Activated T-helper 17 cell treated with anti-CD3 and anti-CD28 coated beads, Interleukin-2, amount 50 U/mL, for 72 hours (primary cell): ENCODE results near the gene SCAI. TPM values are rescaled to one million over a fixed set of nuclear protein-coding genes. Genes with fewer than 3 reads are reported as not detected.
A peak's percentile ranks its signal among the peaks of the same experiment; 100 is the strongest.
"Not testable (repeated sequence)": the region's sequence is repeated elsewhere in the genome, so short reads cannot be mapped to it uniquely, and the experiment has no call there.

Experiments
- ATAC-seq: fragments of 150-1000 bp; cut with Tn5 transposase; replicated peaks from 2 replicates; pipeline ENCODE4 v1.10.0; 2021; ENCODE audit warnings: mild to moderate bottlenecking, moderate library complexity
- H3K27ac Mint-ChIP-seq: one replicate; pipeline ENCODE4 v1.8.0; 2022; ENCODE audit warnings: mixed read lengths
- H3K27me3 Mint-ChIP-seq: one replicate; pipeline ENCODE4 v1.8.0; 2022; ENCODE audit warnings: mixed read lengths
- H3K36me3 Mint-ChIP-seq: one replicate; pipeline ENCODE4 v1.8.0; 2022; ENCODE audit warnings: low read depth, mild to moderate bottlenecking, mixed read lengths
- H3K4me1 Mint-ChIP-seq: one replicate; pipeline ENCODE4 v1.8.0; 2022; ENCODE audit warnings: mixed read lengths
- H3K4me3 Mint-ChIP-seq: one replicate; pipeline ENCODE4 v1.8.0; 2022; ENCODE audit warnings: mild to moderate bottlenecking, mixed read lengths
- H3K9me3 Mint-ChIP-seq: one replicate; pipeline ENCODE4 v1.8.0; 2022; ENCODE audit warnings: mixed read lengths
- total RNA-seq, 2 donors: library from RNA; stranded (reverse); gene quantifications; one replicate each; pipeline ENCODE4 v1.2.3, GENCODE V29; 2022

Gene SCAI
- total RNA-seq, 2 donors from 2014 or later, result 9.7 to 16.1 TPM

- H3K9me3 Mint-ChIP-seq, result no peaks in the 10 kb centered on the region
- H3K27ac Mint-ChIP-seq, result no peak overlapping the region
- peaks cover 13% of the 10 kb centered on the region for H3K4me1 Mint-ChIP-seq
- no peak for ATAC-seq
- H3K27me3 Mint-ChIP-seq, result no peaks in the 10 kb centered on the region
- H3K4me3 Mint-ChIP-seq, result no peak overlapping the region
- peaks cover under 1% of the 10 kb centered on the region for H3K36me3 Mint-ChIP-seq
These were observed 6.1 kb downstream of the SCAI start for GRCh38 chr9:125137200-125137599.

GRCh38 chr9:125134976-125135375 is 8.4 kb downstream of the SCAI start:
- Mint-ChIP-seq H3K4me3 (no peak overlapping the region), H3K27me3 (no peaks in the 10 kb centered on the region), H3K9me3 (no peaks in the 10 kb centered on the region), H3K27ac (no peak overlapping the region), H3K36me3 (no peaks in the 10 kb centered on the region), H3K4me1 (peaks cover 13% of the 10 kb centered on the region)
- no peak for ATAC-seq

DNA sequence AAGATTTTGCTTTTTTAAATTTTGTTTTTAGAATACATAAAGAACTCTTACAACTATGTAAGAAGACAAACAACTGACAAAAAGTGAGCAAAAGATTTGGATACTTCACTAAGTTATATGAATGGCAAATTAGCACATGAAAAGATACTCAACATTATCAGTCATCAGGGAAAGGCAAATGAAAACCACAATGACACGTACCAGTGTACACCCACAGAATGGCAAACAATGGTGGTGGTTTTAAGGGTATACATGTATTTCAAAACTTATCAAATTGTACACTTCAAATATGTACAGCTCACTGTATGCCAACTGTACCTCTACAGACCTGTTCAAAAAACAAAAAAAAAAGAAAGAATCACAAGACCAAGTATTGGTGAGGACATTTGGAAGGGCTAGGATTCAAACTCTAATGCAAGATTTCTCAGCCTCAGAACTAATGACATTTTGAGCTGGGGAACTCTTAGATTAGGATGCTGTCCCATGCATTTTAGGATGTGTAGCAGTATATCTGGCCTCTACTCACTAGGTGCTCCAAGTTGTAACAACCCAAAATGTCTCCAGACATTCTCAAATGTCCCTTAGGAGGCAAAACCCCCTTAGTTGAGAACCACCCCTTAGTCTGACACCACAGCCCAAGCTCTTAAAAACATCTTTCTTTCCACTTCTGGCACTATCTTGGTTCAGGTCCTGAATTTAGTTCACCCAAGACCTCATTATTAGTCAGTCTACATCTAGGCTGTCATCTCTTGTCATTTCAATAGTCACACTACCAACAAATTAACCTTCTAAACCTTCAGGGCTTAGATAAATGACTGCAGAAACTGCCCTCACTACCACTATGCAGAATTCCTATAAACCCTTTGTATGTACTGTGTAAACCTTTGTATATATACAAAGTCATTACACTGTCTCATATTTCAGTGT is 9.7 kb downstream of the SCAI start:
- H3K27me3 Mint-ChIP-seq, result no peaks in the 10 kb centered on the region
- H3K9me3 Mint-ChIP-seq, result no peaks in the 10 kb centered on the region
- no peaks in the 10 kb centered on the region for H3K36me3 Mint-ChIP-seq
- peaks cover 13% of the 10 kb centered on the region for H3K4me1 Mint-ChIP-seq
- peak; percentile 89 for ATAC-seq
- H3K4me3 Mint-ChIP-seq, result peak overlapping the region; percentile 46
- H3K27ac Mint-ChIP-seq, result peak overlapping the region; percentile 84

GRCh38 chr9:125131778-125132177 is 11.6 kb downstream of the SCAI start:
- Mint-ChIP-seq H3K36me3 (no peaks in the 10 kb centered on the region), H3K27me3 (no peaks in the 10 kb centered on the region), H3K4me3 (no peak overlapping the region), H3K4me1 (peaks cover 17% of the 10 kb centered on the region), H3K27ac (no peak overlapping the region), H3K9me3 (no peaks in the 10 kb centered on the region)
- no peak for ATAC-seq

- Mint-ChIP-seq H3K27me3 (no peaks in the 10 kb centered on the region), H3K9me3 (no peaks in the 10 kb centered on the region), H3K36me3 (no peaks in the 10 kb centered on the region), H3K4me1 (peaks cover 19% of the 10 kb centered on the region), H3K4me3 (peak overlapping the region; percentile 66), H3K27ac (peak overlapping the region; percentile 94)
- ATAC-seq, result peak; percentile 98
These were observed 17.1 kb downstream of the SCAI start for GRCh38 chr9:125126019-125126746.

DNA sequence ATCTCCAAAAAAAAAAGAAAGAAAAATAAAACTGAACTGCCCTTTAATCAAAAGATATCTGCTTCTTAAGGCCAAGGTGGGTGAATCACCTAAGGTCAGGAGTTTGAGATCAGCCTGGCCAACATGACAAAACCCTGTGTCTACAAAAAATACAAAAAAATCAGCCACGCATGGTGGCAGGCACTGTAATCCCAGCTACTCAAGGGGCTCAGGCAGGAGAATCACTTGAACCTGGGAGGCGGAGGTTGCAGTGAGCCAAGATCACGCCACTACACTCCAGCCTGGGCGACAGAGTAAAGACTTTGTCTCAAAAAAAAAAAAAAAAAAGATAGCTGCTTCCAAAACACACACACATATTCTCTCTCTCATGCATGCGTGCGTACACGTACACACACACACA is 17.8 kb downstream of the SCAI start:
- peak; percentile 4 for ATAC-seq
- peak overlapping the region; percentile 94 for H3K27ac Mint-ChIP-seq
- H3K36me3 Mint-ChIP-seq, result no peaks in the 10 kb centered on the region
- H3K4me1 Mint-ChIP-seq, result peaks cover 19% of the 10 kb centered on the region
- H3K9me3 Mint-ChIP-seq, result no peaks in the 10 kb centered on the region
- peak overlapping the region; percentile 66 for H3K4me3 Mint-ChIP-seq
- no peaks in the 10 kb centered on the region for H3K27me3 Mint-ChIP-seq

DNA sequence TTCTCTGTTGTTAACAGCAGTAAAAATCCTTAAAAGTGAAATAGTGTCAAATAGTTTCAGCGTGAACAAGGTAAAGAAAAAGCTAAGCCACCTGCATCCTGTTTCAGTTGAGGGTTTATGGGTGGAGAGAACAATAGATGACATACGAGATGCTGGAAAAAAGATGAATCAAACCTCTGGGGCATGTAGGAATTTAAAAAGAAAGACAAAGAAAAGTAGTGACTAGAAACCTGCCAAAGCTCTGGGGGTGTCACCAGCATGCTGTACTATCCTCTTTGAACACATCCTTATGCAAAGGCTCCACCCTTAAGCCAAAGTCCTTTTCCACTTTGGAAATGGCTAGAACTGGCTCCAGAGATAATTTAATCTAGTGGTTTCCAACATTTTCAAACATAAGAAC is 22.2 kb downstream of the SCAI start:
- no peak overlapping the region for H3K4me3 Mint-ChIP-seq
- no peaks in the 10 kb centered on the region for H3K27me3 Mint-ChIP-seq
- no peak for ATAC-seq
- no peaks in the 10 kb centered on the region for H3K36me3 Mint-ChIP-seq
- H3K9me3 Mint-ChIP-seq, result no peaks in the 10 kb centered on the region
- peak overlapping the region; percentile 48 for H3K27ac Mint-ChIP-seq
- peaks cover 9% of the 10 kb centered on the region for H3K4me1 Mint-ChIP-seq

DNA sequence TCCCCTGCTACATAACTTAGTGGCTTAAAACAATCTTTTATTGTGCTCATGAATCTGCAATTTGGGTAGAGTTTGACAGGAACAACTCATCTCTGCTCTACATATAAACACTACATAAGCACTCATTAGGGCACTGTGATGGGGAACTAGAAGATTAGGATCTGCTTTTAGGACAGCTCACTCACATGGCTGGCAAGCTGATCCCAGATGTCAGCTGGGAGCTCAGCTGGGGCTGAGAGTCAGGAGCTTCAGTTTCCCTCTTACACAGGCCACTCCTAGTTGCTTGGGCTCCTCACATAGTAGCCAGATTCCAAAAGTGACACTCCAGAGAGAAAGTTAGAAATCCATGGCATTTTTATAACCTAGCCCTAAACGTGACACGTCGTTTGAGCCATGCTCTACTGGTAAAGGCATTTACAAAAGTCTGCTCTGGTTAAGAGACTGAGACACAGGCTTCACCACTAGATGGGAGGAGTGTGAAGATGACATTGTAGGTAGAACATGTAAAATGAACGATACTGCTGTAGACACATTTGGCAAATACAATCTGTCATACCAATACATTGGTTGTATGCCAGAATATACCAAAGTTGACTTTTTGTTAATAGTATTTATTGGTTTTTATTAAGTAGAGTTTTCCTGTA is 23.6 kb downstream of the SCAI start:
- Mint-ChIP-seq H3K27ac (peak overlapping the region; percentile 48), H3K4me3 (no peak overlapping the region), H3K27me3 (no peaks in the 10 kb centered on the region), H3K36me3 (no peaks in the 10 kb centered on the region), H3K4me1 (peaks cover 3% of the 10 kb centered on the region), H3K9me3 (no peaks in the 10 kb centered on the region)
- ATAC-seq, result no peak

- H3K27ac Mint-ChIP-seq, H3K36me3 Mint-ChIP-seq, H3K4me3 Mint-ChIP-seq, H3K4me1 Mint-ChIP-seq, ATAC-seq, H3K27me3 Mint-ChIP-seq, H3K9me3 Mint-ChIP-seq: not testable (repeated sequence)
These were observed 24.6 kb downstream of the SCAI start for GRCh38 chr9:125118696-125119095.

GRCh38 chr9:125114503-125114902 is 28.8 kb downstream of the SCAI start:
- not testable (repeated sequence) for H3K27me3 Mint-ChIP-seq, H3K27ac Mint-ChIP-seq, H3K36me3 Mint-ChIP-seq, ATAC-seq, H3K4me1 Mint-ChIP-seq, H3K9me3 Mint-ChIP-seq, H3K4me3 Mint-ChIP-seq

DNA sequence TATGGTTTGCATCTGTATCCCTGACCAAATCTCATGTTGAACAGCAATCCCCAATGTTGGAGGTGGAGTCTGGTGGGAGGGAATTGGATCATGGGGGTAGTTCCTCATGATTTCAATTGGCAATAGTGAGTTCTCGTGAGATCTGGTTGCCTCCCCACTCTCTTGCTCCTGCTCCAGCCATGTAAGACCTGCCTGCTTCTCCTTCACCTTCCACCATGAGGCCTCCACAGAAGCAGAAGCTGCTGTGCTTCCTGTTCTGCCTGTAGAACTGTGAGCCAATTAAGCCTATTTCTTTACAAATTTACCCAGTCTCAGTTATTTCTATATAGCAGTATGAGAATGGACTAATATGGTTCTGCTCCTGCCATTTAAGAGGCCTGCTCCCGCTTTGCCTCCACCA is 32.9 kb downstream of the SCAI start:
- Mint-ChIP-seq H3K4me1 (no peaks in the 10 kb centered on the region), H3K27me3 (no peaks in the 10 kb centered on the region), H3K27ac (no peak overlapping the region), H3K9me3 (peaks cover 6% of the 10 kb centered on the region), H3K36me3 (peaks cover 5% of the 10 kb centered on the region), H3K4me3 (no peak overlapping the region)
- ATAC-seq, result no peak

DNA sequence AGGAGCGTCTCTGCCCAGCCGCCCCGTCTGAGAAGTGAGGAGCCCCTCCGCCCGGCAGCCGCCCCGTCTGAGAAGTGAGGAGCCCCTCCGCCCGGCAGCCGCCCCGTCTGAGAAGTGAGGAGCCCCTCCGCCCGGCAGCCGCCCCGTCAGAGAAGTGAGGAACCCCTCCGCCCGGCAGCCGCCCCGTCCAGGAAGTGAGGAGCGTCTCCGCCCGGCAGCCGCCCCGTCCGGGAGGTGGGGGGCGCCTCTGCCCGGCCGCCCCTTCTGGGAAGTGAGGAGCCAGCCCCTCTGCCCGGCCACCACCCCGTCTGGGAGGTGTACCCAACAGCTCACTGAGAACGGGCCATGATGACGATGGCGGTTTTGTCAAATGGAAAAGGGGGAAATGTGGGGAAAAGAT is 34.8 kb downstream of the SCAI start:
- not testable (repeated sequence) for H3K27ac Mint-ChIP-seq, ATAC-seq, H3K27me3 Mint-ChIP-seq, H3K4me1 Mint-ChIP-seq, H3K9me3 Mint-ChIP-seq, H3K4me3 Mint-ChIP-seq, H3K36me3 Mint-ChIP-seq

- Mint-ChIP-seq H3K27ac (no peak overlapping the region), H3K36me3 (no peaks in the 10 kb centered on the region), H3K9me3 (no peaks in the 10 kb centered on the region), H3K4me3 (no peak overlapping the region), H3K4me1 (peaks cover 6% of the 10 kb centered on the region), H3K27me3 (no peaks in the 10 kb centered on the region)
- no peak for ATAC-seq
These were observed 36.9 kb downstream of the SCAI start for GRCh38 chr9:125106285-125106893.

- no peak for ATAC-seq
- Mint-ChIP-seq H3K9me3 (no peaks in the 10 kb centered on the region), H3K36me3 (no peaks in the 10 kb centered on the region), H3K4me1 (peaks cover 6% of the 10 kb centered on the region), H3K4me3 (no peak overlapping the region), H3K27me3 (no peaks in the 10 kb centered on the region), H3K27ac (no peak overlapping the region)
These were observed 39.4 kb downstream of the SCAI start for GRCh38 chr9:125103770-125104460.
